HG02623 (cell line): ENCODE data around the gene BCAN.

ENCODE experiments used
- ATAC-seq: cut with Tn5 transposase; IDR thresholded peaks from one replicate; pipeline ENCODE4 v1.9.1; 2021; ENCODE audit warnings: moderate library complexity; ENCODE audit not compliant: unreplicated experiment

The BCAN gene

DNA sequence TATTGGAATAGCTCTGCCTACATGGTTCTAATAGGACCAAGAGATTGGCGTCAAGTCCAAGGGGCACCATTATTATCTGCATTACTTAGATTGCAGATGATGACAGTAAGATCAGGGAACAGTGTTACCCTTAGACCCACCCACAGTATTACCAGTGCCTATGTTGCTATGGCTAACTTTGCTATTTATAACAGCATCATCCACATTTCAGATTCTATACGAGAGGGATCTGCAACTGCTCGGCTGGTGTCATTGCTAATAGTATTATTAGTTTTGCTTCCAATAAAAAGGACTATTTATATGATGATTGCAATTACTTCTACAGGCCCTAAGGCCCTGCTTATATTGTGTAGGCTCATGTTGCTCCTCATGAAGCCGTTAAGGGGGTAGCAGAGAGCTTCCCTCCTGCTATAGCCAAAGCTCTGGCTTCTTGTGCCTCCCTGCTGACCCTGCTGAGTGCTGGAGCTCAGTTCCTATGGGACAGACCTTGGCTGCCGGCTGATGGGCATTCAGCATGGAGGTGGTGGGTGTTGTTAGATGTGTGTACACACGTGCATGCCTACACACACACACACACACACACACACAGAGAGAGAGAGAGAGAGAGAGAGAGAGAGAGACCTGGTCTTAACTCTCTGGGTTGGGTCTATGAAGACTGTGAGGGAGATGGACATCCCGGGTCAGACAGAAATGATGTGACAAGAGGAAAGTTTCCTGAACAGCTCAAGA, 1.3 kb downstream of the BCAN start:
- no peak for ATAC-seq

DNA sequence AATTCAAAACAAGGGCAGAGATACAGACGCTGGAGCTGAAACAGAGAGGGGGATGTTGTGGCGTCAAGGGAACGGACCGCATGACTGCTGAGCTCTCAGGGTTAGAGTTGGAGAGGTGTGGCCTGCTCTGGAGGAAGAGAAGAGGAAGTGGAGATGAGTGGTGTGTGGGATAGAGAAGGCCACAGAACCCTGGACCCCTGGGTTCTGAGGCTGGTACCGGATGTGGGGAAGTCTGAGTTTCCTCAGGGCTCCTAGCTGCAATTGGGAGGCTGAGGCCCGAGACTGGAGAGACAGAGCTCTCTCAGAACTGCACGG, 1.8 kb downstream of the BCAN start:
- no peak for ATAC-seq

- ATAC-seq: no peak
Observed at GRCh38 chr1:156644146-156644545, 2.2 kb downstream of the BCAN start.

- no peak for ATAC-seq
Observed at GRCh38 chr1:156644640-156645039, 2.7 kb downstream of the BCAN start.

GRCh38 chr1:156645056-156645455, 3.1 kb downstream of the BCAN start:
- no peak for ATAC-seq

- ATAC-seq: no peak
Observed at GRCh38 chr1:156645666-156646065, 3.7 kb downstream of the BCAN start.

DNA sequence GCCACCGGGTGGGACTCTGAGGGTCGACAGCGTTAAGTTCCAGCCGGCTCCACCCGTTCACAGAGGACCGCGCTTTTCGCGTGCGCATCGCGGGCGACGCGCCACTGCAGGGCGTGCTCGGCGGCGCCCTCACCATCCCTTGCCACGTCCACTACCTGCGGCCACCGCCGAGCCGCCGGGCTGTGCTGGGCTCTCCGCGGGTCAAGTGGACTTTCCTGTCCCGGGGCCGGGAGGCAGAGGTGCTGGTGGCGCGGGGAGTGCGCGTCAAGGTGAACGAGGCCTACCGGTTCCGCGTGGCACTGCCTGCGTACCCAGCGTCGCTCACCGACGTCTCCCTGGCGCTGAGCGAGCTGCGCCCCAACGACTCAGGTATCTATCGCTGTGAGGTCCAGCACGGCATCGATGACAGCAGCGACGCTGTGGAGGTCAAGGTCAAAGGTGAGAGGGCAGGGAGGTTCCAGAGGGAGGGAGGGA, 4.9 kb downstream of the BCAN start:
- no peak for ATAC-seq

GRCh38 chr1:156647351-156647750, 5.4 kb downstream of the BCAN start:
- no peak for ATAC-seq

DNA sequence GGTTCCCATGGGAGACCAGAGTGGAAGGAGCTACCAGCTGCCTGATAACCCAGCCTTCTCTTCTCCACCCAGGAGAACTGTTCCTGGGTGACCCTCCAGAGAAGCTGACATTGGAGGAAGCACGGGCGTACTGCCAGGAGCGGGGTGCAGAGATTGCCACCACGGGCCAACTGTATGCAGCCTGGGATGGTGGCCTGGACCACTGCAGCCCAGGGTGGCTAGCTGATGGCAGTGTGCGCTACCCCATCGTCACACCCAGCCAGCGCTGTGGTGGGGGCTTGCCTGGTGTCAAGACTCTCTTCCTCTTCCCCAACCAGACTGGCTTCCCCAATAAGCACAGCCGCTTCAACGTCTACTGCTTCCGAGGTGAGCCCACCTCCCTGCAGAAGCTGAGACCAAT, 6.6 kb downstream of the BCAN start:
- ATAC-seq: no peak

- no peak for ATAC-seq
Observed at GRCh38 chr1:156648951-156649350, 7.0 kb downstream of the BCAN start.

DNA sequence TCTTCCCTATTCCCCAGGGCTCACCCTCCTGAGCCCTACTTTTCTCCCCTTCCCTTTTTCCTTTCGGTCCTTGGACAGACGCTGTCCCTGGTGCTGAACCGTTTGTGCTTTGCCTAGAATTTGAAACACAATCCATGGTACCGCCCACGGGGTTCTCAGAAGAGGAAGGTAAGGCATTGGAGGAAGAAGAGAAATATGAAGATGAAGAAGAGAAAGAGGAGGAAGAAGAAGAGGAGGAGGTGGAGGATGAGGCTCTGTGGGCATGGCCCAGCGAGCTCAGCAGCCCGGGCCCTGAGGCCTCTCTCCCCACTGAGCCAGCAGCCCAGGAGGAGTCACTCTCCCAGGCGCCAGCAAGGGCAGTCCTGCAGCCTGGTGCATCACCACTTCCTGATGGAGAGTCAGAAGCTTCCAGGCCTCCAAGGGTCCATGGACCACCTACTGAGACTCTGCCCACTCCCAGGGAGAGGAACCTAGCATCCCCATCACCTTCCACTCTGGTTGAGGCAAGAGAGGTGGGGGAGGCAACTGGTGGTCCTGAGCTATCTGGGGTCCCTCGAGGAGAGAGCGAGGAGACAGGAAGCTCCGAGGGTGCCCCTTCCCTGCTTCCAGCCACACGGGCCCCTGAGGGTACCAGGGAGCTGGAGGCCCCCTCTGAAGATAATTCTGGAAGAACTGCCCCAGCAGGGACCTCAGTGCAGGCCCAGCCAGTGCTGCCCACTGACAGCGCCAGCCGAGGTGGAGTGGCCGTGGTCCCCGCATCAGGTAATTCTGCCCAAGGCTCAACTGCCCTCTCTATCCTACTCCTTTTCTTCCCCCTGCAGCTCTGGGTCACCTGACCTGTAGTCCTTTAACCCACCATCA, 10.4 kb downstream of the BCAN start:
- ATAC-seq: no peak

GRCh38 chr1:156652992-156653355, 11.1 kb downstream of the BCAN start:
- no peak for ATAC-seq

DNA sequence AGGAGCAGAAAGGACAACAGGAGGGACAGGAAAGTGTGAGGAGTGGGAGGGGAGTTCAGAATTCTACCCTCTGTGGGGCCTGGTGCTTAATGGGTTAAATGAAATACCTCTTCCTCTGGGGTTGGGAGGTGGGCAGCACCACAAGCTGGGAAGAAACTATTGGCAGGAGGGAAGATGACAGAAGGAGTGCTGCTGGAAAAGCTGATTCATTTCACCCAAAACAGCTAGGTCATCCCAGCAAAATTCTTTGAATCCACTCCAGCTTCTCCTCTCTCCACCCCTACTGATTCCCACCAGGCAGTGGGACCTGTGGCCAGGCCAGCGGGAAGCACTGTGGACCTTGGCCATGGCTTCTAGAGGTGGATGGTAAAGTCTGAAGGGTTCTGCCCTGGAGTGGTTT, 12.8 kb downstream of the BCAN start:
- no peak for ATAC-seq

DNA sequence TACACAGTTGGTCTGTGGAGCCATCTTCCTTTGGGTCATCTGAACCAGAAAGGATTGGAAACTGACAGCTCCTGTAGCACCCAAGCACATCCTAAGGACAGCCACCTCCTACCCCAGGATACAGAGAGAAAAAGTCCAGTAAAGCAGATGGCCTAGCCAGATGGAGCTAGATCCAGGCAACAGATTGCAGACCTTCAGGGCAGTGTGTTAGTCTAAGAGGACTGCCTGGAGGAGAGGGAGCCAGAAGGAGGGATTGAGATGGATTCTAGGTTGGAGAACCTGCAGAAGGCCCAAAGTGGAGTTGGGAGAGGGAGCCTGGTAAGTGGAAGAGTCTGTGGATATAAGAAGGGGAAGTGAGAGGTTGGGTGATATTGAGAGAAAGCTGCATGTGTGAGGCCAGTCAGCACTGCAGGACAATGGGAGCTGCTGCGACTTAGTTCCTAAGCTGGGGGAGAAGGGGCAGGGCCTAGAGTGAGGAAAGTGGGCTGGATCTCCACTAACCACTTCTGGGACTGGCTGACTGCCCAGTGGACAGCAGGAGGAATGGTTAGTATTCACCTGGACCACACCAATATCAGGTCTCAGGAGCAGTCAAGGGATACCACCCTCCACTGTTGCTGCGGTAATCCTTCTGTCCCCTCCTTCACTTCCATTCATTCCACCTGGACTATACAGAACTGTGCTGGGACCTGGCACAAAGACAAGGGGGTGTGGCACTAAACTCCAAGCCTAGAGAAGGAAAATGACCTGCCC, 13.4 kb downstream of the BCAN start:
- no peak for ATAC-seq

DNA sequence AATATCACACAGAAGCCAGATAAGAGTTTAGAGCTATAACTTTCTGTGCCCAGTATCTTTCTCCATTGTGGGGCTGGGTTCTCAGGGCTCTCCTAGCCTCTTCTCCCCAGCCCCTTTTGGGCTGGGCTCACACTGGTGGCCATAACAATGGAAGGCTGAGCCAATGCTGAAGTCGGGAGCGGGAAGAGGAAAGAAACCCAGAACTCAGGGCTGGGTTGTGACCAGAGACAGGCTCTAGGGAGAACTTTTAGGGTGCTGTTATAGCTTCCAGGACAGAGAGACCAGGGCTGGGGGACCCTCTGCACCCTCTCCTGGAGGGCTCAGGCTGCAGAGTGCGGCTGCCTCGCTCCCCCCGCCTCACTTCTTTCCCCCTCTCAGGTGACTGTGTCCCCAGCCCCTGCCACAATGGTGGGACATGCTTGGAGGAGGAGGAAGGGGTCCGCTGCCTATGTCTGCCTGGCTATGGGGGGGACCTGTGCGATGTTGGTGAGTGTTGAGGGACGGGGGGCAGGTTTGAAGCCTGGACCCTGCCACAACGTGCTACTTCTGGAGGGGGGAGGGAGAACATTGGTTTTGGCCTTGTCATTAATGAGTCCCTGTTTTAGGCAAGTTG, 14.1 kb downstream of the BCAN start:
- no peak for ATAC-seq

GRCh38 chr1:156656806-156657740, 15.2 kb downstream of the BCAN start:
- ATAC-seq: no peak

GRCh38 chr1:156657741-156658319, 15.9 kb downstream of the BCAN start:
- no peak for ATAC-seq

- ATAC-seq: no peak
Observed at GRCh38 chr1:156658496-156658895, 16.6 kb downstream of the BCAN start.

- no peak for ATAC-seq
Observed at GRCh38 chr1:156658945-156659574, 17.1 kb downstream of the BCAN start.

DNA sequence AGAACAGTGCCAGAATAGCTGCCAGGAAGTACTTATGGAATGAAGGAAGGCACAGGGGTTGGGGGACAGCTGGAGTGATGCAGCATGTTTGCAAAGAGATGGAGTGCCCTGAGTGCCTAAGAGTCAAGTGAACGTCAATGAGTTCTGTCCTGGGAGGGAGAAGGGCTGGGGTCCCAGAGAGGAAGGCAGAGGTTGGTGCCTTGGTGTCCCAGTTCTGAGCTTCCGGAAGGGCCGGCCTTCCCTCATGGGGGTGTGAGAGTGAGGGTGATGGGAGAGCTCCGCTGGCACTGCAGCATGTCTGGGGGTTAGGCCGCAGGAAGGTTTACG, 17.7 kb downstream of the BCAN start:
- ATAC-seq: no peak
